GM18858 (cell line): Measurements from ENCODE around the gene RMRP.

Experiments
- ATAC-seq: cut with Tn5 transposase; IDR thresholded peaks from one replicate; pipeline ENCODE4 v1.9.1; 2021; ENCODE audit not compliant: unreplicated experiment

Gene RMRP

GRCh38 chr9:35666045-35666444 lies 8.2 kb upstream of the RMRP start:
- no peak for ATAC-seq

DNA sequence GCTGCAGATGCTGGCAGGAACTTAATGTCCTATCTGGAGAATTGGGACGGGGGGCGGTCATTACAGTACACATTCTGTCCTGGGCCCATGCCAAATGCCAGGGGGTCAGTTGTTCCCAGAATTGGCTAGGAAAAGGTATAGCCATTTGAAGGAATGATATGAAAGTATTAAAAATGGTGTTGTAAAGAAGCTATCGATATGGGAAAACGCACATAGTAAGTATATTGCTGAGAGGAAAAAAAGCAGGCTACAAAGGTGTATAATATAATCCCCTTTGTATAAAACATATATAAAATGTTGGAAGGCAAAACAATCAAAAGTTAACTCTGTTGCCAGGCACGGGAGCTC lies 7.6 kb upstream of the RMRP start:
- ATAC-seq: no peak

DNA sequence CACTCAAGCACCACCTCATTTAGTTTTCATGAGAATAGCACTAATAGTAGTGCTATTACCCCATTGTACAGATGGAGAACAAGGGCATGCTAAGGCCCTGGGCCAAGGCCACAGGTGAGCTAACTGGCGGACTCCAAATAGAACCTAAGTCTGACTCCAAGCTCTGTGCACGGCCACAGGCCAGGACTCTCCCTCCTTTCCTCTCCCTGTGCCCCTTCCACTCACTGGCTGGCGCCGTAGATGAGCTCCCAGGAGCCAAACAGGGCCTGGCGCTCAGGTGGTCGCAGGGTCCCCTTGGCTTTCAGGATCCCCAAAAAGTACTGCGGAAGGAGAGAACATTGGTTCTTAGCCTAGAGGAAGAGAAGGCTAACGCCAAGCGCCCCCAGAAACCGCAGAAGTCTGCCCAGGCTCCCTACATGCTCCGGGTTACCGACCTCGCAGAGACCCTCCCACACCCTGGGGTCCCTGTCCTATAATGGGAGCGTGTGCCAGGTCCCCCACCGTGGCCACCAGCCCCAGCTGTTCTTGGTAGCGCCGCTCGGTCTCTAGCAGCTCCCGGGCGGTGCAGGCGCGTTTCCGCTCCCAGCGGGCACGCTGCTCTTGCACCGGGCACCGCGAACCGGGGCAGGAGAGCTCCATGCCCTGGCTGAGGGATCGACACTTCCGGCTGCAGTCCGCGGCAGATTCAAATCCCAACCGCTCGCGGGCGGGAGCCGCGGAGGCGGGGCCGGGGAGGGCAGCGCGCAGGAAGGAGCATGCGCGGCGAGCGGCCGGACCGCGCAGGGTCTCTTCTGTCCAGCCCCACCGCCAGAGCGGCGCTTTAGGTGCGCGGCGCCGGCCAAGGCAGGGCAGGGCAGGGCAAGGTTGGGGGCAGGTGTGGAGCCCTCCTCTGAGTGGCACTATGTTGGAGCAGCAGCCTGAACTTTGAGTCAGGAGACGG lies 7.0 kb upstream of the RMRP start, which contains the start of gene ARHGEF39:
ARHGEF39 (minus strand) TSS at position 665 of the 940 bp plus-strand sequence; CDS start at position 639, 26 bp downstream.
- ATAC-seq: peak; percentile 53

GRCh38 chr9:35662437-35662836 lies 4.6 kb upstream of the RMRP start:
- no peak for ATAC-seq

- no peak for ATAC-seq
These were observed 4.0 kb upstream of the RMRP start for GRCh38 chr9:35661756-35662350.

- no peak for ATAC-seq
These were observed 3.2 kb upstream of the RMRP start for GRCh38 chr9:35660966-35661415.

DNA sequence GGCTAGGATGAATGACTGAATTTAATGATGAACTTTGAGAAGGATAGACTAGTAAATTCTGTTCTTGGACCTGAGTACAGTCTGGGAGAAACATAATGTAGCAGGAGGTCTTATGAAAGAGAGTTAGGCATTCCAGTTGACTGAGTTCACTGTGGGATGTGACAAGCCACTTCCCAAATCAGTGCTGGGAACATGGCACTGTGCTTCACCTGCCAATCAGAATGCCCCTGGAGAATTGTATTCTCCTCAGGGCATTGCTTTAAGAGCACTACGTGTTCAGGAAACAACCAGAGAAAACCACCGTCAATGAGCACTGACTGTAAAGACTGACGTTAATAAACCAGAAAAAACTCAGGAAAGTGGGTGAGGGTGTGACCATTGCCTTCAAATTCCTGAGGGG lies 1.5 kb upstream of the RMRP start:
- no peak for ATAC-seq

DNA sequence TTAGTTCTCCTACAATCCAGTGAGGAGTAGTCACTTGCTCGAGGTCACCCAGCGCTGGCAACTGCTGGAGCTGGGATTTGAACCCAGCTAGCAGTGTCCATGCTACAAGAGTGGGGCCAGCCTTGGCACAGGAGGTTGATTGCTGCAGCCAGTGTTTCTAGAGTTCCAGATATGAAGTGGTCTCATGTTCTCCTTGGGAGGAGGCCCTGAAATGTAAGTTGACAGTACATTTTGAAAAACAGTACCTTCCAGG lies 1.1 kb upstream of the RMRP start:
- ATAC-seq: no peak

DNA sequence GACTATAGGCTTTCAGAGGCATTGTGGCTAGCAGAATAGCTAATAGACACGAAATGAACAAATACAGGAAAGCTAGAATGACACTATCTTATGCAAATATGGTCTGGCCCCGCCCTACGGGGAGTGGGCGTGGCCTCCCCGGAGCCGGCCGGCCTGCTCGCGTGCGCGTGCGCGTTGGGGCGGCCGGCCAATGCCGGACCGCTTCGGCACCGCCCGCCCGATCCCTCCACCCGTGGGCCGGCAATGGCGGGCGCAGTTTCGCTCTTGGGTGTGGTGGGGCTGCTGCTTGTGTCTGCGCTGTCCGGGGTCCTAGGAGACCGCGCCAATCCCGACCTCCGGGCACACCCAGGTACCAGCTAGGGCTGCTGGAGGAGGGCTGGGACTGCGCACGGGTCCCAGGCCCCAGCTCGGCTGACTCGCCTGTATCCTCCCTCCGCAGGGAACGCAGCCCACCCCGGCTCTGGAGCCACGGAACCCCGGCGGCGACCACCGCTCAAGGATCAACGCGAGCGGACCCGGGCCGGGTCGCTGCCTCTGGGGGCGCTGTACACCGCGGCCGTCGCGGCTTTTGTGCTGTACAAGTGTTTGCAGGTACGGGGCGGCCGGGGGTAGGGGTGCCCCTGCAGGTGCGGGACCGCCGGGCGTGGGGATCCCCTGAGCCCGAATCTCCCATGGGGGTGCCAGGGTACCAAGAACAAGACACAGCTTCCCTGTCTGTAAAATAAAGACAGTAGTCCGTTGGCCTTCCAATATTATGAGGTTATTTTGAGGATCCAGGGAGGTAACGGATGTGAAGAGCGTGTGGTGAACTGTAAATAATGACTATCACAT lies 533 bp upstream of the RMRP start, which contains the start of gene CCDC107:
CCDC107 (plus strand) TSS at position 156 of the 831 bp plus-strand sequence; CDS start at position 244, 88 bp downstream.
- peak; percentile 41 for ATAC-seq

- no peak for ATAC-seq
These were observed 831 bp downstream of the RMRP start for GRCh38 chr9:35656831-35657545.

DNA sequence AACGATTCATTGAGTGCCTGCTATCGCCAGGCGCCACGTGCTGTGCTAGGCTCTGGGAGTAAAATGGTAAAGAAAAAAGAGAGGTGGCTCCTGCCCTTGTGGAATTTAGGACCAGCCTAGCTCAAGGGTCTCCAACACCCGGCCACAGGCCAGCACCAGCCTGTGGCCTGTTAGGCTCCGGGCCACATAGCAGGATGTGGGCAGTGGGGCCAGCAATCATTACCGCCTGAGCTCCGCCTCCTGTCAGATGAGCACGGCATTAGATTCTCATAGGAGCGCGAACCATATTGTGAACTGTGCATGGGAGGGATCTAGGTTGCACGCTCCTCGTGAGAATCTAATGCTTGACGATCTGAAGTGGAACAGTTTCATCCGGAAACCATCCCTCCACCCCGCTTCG lies 1.5 kb downstream of the RMRP start:
- no peak for ATAC-seq

DNA sequence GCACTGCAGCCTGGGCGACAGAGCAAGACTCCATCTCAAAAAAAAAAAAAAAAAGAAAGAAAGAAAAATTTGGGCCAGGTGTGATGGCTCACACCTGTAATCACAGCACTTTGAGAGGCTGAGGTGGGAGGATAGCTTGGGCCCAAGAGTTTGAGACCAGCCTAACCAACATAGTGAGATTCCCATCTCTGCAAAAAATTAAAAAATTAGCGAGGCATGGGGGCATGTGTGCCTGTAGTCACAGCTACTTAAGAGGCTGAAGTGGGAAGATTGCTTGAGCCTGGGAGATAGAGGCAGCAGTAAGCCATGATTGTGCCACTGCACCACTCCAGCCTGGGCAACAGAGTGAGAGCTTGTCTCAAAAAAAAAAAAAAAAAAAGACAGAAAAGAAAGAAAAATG lies 4.2 kb downstream of the RMRP start:
- no peak for ATAC-seq

GRCh38 chr9:35652829-35653209 lies 5.0 kb downstream of the RMRP start:
- ATAC-seq: no peak

DNA sequence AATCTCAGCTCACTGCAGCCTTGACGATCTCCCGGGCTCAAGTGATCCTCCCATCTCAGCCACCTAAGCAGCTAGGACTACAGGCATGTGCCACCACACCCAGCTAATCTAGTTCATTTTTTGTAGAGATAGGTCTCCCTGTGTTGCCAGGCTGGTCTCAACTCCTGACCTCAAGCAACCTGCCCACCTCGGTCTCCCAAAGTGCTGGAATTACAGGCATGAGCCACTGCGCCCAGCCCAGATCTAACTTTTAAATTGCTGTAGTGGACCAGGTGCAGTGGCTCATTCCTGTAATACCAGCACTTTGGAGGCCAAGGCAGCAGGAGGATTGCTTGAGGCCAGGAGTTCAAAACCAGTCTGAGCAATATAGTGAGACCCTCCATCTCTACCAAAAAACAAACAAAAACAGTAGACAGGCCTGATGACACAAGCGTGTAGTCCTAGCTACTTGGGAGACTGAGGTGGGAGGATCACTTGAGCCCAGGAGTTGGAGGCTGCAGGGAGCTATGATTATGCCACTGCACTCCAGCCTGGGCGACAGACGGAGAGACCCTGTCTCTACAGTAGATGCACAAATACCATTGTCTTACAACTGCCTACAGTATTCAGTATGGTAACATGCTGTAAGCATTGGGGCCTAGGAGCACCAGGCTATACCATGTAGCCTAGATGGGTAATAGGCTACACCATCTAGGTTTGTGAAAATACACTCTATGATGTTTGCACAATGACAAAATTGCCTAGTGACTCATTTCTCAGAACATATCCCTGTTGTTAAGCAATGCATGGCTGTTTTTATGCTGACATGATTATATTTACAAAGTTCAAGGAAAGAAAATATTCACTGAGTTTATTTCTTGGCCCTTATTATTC lies 5.6 kb downstream of the RMRP start:
- no peak for ATAC-seq

DNA sequence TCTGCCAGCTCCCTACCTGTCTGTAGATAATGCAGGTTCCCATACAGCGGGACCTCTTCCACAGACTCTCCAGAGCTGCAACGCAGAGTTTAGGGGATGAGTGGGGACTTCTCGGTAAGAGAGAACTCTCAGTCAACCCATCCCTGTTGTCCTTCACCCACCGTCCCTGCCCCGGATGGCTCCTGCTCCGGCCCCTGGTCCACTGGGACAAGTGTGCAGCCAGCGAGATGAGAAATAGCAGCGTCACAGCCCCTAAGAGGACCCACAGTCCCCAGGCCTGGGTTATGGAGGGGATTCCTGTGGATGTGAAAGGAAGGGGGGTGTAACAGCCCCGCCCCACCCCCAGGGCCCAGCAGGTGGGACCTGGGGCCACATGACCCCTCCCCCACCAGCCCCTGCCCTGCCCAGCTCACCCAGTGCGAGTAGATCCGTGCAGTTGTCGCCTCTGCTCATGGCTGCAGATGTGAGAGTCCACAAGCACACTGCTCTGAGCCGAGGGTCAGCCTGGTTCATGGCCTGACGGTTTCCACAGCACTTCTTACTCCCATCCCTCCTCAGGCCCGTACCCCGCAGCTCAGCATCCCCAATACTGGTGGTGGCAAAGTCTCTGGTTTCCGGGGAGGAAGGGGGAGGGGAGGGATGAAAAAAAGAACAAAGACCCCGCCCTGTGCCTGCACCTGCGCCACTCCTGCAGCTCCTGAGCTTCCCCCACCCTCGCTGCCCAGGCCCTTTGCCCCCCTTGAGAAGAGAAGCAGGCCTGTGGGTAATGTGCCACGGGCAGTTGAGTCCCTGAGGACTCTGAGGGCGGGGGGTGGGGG lies 7.3 kb downstream of the RMRP start, which contains the start of gene SIT1:
SIT1 (minus strand) TSS at position 591 of the 818 bp plus-strand sequence; CDS start at position 513, 78 bp downstream.
- ATAC-seq: no peak

- ATAC-seq: no peak
These were observed 8.1 kb downstream of the RMRP start for GRCh38 chr9:35649431-35650340.

DNA sequence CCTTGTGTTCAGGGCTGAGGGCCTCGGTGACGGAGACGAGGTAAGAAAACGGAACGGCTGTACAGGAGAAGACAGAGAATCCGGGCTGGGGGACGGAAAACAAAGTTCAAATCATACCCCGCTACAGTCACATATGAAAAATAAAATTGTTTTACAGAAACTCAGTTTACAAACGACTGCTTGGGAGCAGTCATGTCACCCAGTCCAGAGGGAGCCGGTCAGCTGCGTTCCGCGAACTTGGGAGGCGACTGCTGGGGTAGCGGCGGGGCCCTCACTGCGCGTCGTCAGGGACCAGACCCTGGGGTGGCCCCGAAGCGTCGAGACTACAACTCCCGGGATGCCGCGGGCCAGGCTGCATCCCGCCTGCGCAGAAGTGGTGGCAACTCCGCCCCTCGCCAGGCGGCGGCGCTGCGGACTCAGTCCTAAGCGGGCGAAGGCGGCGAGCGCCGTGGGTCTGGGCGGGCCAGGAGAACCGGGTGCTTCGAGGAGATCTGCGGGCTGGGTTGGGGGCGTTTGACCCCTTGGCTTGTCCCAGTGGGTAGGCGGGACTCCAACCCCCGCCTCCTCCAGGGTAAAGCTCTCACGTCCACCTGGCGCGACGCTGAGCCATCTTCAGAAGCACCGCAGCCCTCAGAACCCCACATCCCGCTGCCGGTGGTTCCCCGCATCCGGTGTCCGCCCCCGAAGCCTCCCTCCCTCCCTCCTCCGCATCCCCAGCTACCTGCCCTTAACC lies 11.1 kb downstream of the RMRP start:
- ATAC-seq: peak; percentile 67
